GM21825 (cell line): ENCODE data around the gene IRF6.
A peak's percentile ranks its signal among the peaks of the same experiment; 100 is the strongest.

Experiments used
- ATAC-seq: cut with Tn5 transposase; IDR thresholded peaks from one replicate; pipeline ENCODE4 v1.9.1; 2021; ENCODE audit warnings: mild to moderate bottlenecking, moderate library complexity; ENCODE audit not compliant: unreplicated experiment

The IRF6 gene

DNA sequence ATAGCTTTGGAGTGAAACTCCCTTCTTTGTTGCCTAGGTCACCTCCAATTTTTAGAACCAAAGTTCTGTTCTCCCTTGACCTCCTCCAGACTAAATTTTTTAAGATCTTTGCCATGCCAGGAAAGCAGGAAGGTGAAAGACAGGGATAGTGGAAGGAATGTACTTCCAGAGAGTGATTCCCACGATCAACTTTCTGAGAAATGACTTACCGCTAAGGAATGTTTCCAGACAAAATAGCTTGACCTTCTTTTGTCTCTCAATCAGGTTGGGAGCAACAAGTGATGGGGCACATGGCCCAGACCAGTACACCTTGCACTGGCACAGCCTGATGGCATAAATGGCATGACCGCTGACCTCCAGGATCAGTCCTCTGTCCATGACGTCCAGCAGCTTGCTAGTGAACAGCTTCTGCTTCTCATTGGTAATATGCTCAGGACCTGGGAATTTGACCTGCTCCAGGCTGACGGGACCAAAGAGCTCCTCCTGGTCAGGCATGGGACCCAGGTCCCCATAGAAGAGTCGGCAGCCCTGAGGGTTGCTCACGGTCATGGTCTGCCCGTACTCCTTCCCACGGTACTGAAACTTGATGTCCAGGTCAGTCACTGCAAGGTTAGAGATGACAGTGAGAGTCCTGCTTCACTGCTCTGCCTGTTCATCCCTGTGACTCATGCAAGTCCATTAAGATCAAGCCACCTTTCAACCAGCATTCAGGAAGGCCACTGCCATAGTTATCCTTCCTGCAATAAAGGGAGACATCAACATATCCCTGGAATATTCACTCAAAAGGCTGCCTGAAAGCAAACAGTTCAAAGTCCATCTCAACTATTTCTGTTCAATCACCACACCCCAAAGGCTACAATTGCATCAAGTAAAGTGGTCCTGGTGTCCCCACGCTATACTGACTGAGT is 15.4 kb downstream of the IRF6 start:
- no peak for ATAC-seq

DNA sequence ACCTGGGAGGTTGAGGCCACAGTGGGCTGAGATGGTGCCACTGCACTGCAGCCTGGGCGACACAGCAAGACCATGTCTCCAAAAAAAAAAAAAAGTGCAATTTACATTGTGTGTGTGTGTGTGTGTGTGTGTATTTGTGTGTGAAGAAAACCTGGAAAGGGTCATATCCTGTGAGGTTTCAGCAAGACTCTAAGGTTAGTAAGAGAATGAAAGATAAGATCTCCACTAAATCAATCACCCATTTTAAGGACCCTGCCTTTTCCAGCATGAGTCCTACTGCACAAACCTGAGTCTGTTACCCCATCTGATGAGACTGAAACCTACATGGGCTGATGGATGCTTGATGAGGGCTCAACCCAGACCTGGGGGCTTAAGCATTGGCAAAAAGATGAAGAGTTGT is 16.7 kb downstream of the IRF6 start:
- ATAC-seq: no peak

DNA sequence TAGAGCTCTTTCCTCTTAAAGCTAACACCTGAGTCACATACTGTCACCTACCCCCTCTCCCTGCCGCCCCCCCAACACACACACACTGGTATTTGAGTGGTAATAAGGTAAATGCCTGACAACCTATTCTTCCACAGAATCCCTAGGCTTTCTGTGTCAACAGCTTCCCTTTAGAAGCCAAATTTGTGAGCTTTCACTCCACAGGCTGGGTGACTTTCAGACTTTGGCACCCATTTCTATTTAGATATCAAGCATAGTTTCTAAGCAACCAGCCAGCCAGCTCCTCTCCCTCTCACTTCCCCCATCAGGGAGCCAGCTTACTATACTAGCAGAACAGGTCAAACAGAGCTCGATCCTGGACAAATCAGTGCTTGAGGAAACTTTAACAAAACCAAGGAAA is 18.4 kb downstream of the IRF6 start:
- no peak for ATAC-seq

- ATAC-seq: no peak
Measured at GRCh38 chr1:209786146-209786545, 19.8 kb downstream of the IRF6 start.

DNA sequence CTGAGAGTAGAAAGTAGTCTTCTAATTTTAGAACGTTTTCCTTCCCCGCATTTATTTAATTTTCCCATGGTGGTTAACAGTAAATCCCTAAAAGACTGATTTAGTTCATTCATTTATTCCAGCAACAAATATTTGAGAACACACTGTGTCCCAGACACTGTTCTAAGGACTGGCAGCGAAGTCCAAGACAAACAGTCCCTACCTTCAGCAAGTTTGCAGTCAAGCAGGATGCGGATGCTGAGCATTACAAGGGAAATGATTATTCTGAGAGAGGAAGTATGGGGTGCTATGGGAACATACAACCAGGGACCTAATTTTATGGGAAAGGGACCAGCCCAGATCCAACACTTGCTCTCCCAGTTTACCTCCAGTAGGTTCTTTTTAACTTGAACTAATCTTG is 20.4 kb downstream of the IRF6 start:
- ATAC-seq: no peak

- peak; percentile 99 for ATAC-seq
Measured at GRCh38 chr1:209784265-209785169, 21.4 kb downstream of the IRF6 start, which contains the start of gene C1orf74. TSS of gene C1orf74 (minus strand) at chr1:209784559. CDS start at chr1:209783634, 925 bp downstream.

- ATAC-seq: no peak
Measured at GRCh38 chr1:209783386-209783785, 22.6 kb downstream of the IRF6 start.

GRCh38 chr1:209780268-209780667 is 25.7 kb downstream of the IRF6 start:
- ATAC-seq: no peak

DNA sequence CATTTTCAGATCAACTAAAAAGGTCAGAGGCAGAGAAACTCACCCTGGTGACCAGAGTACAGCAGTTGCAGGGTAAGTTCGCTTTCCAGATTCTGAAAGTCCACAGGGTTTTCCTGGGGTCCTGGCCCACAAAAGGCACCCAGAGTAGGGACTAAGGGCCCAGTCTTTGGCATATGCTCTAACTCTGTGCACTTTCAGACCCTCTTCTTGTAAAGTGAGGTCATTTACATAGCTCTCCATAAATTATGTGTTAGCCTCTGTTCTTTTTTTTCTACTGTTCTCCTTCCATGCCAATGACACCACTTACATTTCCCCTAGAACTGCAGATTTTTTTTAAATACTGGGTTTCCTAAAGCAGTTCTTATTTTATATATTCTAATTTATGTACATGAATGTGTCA is 27.8 kb downstream of the IRF6 start:
- no peak for ATAC-seq

- ATAC-seq: no peak
Measured at GRCh38 chr1:209777587-209777986, 28.4 kb downstream of the IRF6 start.

- no peak for ATAC-seq
Measured at GRCh38 chr1:209775678-209776077, 30.3 kb downstream of the IRF6 start.

- peak; percentile 52 for ATAC-seq
Measured at GRCh38 chr1:209774592-209774991, 31.4 kb downstream of the IRF6 start.

DNA sequence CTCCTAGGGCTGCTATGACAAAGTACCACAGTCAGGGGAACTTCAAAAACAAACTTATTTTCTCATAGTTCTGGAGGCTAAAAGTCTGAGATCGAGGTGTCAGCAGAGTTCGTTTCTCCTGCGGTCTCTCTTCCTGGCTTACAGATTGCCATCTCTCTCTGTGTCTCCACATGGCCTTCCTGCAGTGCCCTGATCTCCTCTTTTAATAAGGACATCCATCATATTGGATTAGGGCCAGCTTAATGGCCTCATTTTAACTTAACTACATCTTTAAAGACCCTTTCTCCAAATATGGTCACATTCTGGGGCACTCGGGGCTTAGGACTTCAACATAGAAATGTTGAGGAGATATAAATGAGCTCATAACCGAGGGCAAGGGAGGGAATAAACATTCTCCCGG is 33.8 kb downstream of the IRF6 start:
- no peak for ATAC-seq

DNA sequence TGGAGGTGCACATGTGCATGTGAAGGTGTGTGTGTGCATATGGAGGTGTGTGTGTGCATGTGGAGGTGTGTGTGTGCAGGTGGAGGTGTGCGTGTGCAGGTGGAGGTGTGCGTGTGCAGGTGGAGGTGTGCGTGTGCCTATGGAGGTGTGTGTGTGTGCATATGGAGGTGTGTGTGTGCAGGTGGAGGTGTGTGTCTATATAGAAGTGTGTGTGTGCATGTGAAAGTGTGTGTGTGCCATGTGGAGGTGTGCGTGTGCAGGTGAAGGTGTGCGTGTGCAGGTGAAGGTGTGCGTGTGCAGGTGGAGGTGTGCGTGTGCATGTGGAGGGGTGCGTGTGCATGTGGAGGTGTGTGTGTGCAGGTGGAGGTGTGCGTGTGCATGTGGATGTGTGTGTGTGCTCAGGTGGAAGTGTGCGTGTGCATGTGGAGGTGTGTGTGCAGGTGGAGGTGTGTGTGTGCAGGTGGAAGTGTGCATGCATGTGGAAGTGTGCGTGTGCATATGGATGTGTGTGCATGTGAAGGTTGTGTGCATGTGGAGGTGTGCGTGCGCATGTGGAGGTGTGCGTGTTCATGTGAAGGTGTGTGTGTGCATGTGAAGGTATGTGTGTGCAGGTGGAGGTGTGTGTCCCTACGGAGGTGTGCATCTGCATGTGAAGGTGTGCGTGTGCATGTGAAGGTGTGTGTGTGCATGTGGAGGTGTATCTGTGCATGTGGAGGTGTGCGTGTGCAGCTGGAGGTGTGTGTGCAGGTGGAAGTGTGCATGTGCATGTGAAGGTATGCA is 35.1 kb downstream of the IRF6 start:
- ATAC-seq: no peak

DNA sequence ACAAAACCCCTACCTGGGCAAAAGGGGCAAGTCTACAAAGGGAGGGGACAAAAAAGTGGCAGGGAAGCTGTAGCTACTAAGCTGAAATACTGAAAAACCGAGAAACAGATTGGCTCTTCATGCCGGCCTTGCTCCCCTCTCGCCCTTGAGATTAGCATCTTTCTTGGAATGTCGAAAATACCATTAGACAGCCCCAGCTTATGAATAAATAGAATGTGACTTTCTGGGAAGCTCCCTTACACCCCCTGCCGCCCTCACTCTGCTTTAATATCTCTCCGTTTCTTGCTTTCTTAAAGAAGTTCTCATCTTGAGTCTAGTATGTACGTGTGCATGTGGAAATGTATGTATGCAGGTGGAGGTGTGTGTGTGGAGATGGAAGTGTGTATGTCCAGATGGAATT is 36.0 kb downstream of the IRF6 start:
- no peak for ATAC-seq

- peak; percentile 76 for ATAC-seq
Measured at GRCh38 chr1:209769171-209769904, 36.6 kb downstream of the IRF6 start.

GRCh38 chr1:209768354-209768774 is 37.6 kb downstream of the IRF6 start:
- peak; percentile 84 for ATAC-seq

DNA sequence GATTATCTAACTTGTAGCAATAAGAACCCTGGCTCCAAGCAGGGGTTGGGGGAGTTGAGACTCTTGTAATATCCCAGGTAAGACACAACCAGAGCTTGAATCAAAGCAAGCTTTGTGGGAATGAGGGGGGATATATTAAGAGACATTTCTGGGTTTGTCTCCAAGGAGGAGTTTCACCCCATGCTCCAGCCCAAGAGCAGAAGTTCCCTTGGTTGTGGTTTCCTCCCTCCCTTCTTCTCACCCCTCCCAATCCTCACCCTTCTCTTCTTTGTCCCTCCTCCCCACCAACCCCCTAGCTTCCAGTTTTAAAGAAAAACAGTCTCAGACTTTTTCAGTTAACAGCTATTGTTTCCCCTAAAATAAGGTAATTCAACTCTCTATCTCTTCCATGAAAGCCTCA is 38.2 kb downstream of the IRF6 start:
- no peak for ATAC-seq

- no peak for ATAC-seq
Measured at GRCh38 chr1:209767096-209767495, 38.8 kb downstream of the IRF6 start.

GRCh38 chr1:209766051-209766450 is 39.9 kb downstream of the IRF6 start:
- ATAC-seq: no peak
